Measurements from ENCODE around the gene GRXCR2.

DNA sequence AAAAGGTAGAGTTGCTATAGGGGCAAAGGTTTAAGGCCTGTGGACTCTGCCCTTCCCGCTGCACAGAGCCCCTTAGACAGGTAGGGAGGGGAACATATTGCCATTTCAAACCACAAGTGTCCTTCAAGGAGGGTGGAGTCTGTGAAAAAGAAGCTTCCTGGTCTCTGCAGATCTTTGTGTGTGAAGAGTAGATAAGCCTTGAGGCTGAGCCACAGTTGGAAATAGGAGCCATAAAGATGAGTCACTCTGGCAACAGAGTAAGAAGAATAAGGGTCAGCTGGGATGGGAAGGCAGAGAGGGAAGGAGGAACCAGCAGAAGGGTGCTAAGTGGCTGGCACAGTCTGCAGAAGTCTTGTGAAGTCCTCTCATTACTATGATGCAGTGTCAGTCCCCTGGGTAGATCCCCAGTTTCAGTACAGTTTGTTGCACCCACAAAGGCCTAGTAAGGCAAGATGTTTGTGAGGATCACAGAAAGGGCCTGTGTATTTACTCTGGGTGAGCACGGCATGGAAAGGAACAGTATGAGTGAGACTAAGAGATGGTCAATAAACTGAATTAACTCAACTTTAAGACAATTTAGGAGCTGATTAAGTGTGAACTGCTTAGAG lies 18.1 kb downstream of the GRXCR2 start:
- TF ChIP-seq, protein P1, sequence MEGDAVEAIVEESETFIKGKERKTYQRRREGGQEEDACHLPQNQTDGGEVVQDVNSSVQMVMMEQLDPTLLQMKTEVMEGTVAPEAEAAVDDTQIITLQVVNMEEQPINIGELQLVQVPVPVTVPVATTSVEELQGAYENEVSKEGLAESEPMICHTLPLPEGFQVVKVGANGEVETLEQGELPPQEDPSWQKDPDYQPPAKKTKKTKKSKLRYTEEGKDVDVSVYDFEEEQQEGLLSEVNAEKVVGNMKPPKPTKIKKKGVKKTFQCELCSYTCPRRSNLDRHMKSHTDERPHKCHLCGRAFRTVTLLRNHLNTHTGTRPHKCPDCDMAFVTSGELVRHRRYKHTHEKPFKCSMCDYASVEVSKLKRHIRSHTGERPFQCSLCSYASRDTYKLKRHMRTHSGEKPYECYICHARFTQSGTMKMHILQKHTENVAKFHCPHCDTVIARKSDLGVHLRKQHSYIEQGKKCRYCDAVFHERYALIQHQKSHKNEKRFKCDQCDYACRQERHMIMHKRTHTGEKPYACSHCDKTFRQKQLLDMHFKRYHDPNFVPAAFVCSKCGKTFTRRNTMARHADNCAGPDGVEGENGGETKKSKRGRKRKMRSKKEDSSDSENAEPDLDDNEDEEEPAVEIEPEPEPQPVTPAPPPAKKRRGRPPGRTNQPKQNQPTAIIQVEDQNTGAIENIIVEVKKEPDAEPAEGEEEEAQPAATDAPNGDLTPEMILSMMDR (IDR thresholded peaks at IDR 0.05 in 2 of 3, conservative IDR thresholded peaks at IDR 0.05 in 1 of 3; ENCODE audit: borderline replicate concordance in 1 of 3, insufficient read depth in 1 of 3, low read depth in 2 of 3, low read length in 2 of 3): no peak
- TF ChIP-seq YY1 (IDR thresholded peaks at IDR 0.05; ENCODE audit: extremely low read depth, insufficient replicate concordance, low read depth, low read length) (no peak), RAD21 (IDR thresholded peaks at IDR 0.05; ENCODE audit: low read depth) (no peak), EGR1 (IDR thresholded peaks at IDR 0.05; ENCODE audit: low read depth) (no peak), SIN3A (IDR thresholded peaks at IDR 0.05; ENCODE audit: low read depth) (no peak), EZH2 (IDR thresholded peaks at IDR 0.05) (no peak)
- TF ChIP-seq, protein P2, sequence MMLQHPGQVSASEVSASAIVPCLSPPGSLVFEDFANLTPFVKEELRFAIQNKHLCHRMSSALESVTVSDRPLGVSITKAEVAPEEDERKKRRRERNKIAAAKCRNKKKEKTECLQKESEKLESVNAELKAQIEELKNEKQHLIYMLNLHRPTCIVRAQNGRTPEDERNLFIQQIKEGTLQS (IDR thresholded peaks at IDR 0.05): no peak

Measured in HCT116 (cell line).